DOHH2 (cell line): ENCODE data around the gene CHRNA5.

Experiments
- H3F3A ChIP-seq: fragments of 200-600 bp; sonication (generic), shearing (Covaris generic); 2 replicates; pipeline ENCODE4 v1.6.0; 2016; ENCODE audit warnings: antibody characterized with exemption, mild to moderate bottlenecking; ENCODE audit not compliant: control insufficient read depth, insufficient read depth
- H3K27ac ChIP-seq: fragments of 200-600 bp; sonication (generic); 2 replicates; pipeline ENCODE4 v1.5.1; 2014; ENCODE audit warnings: low read depth, mild to moderate bottlenecking, low read length, moderate library complexity
- H3K27me3 ChIP-seq: fragments of 200-600 bp; sonication (generic); 2 replicates; pipeline ENCODE4 v1.6.1; 2014; ENCODE audit warnings: mild to moderate bottlenecking, low read length, mixed read lengths; ENCODE audit not compliant: control insufficient read depth
- H3K36me3 ChIP-seq: fragments of 200-600 bp; sonication (generic); 2 replicates; pipeline ENCODE4 v1.6.1; 2014; ENCODE audit warnings: mild to moderate bottlenecking, low read length, moderate library complexity, mixed read lengths; ENCODE audit not compliant: control insufficient read depth
- H3K4me1 ChIP-seq: fragments of 200-600 bp; sonication (generic); 2 replicates; pipeline ENCODE4 v1.6.1; 2014; ENCODE audit warnings: mild to moderate bottlenecking, low read length, mixed read lengths; ENCODE audit not compliant: control insufficient read depth
- H3K4me2 ChIP-seq: fragments of 200-600 bp; sonication (generic); 2 replicates; pipeline ENCODE4 v1.6.0; 2014; ENCODE audit warnings: mild to moderate bottlenecking, low read length, moderate library complexity
- H3K4me3 ChIP-seq: fragments of 200-600 bp; sonication (generic); 2 replicates; pipeline ENCODE4 v1.5.1; 2014; ENCODE audit warnings: mild to moderate bottlenecking, low read length, mixed read lengths
- H3K79me2 ChIP-seq: fragments of 200-600 bp; sonication (generic); 2 replicates; pipeline ENCODE4 v1.6.1; 2014; ENCODE audit warnings: mild to moderate bottlenecking, low read length, mixed read lengths; ENCODE audit not compliant: control insufficient read depth
- H3K9me2 ChIP-seq: fragments of 200-600 bp; sonication (generic); replicated peaks from 2 replicates; pipeline ENCODE4 v1.6.1; 2014; ENCODE audit warnings: mild to moderate bottlenecking, low read length, mixed read lengths; ENCODE audit not compliant: control insufficient read depth
- H3K9me3 ChIP-seq: fragments of 200-600 bp; sonication (generic); 2 replicates; pipeline ENCODE4 v1.6.1; 2014; ENCODE audit warnings: antibody characterized with exemption, low read length, mixed read lengths; ENCODE audit not compliant: control insufficient read depth, insufficient read depth
- H4K20me1 ChIP-seq: fragments of 200-600 bp; sonication (generic); 2 replicates; pipeline ENCODE4 v1.6.0; 2014; ENCODE audit warnings: low read depth, mild to moderate bottlenecking, antibody characterized with exemption, low read length, moderate library complexity; ENCODE audit not compliant: control insufficient read depth, insufficient read depth
- EZH2phosphoT487 ChIP-seq: fragments of 200-600 bp; sonication (generic); IDR thresholded peaks from 2 replicates; pipeline ENCODE4 v1.6.1; 2017; ENCODE audit warnings: borderline replicate concordance, mild to moderate bottlenecking, antibody characterized with exemption, low read length, moderate library complexity, mixed read lengths
- TF ChIP-seq, protein P1 (sequence below): fragments of 200-600 bp; sonication (generic); IDR thresholded peaks from one replicate; pipeline ENCODE4 v1.5.1; 2014; ENCODE audit warnings: antibody characterized with exemption, mild to moderate bottlenecking, low read depth, low read length; ENCODE audit not compliant: poor library complexity, severe bottlenecking

The CHRNA5 gene

GRCh38 chr15:78629031-78629715, 63.9 kb downstream of the CHRNA5 start:
- Histone ChIP-seq H3K4me3 (no peak overlapping the region), H3K79me2 (no peaks in the 10 kb centered on the region), H3K36me3 (no peaks in the 10 kb centered on the region), H3K27me3 (peaks cover 2% of the 10 kb centered on the region; the same call in 1 of the 2 replicates), H3K4me2 (no peak overlapping the region), H3K4me1 (no peaks in the 10 kb centered on the region), H3K9me2 (no peaks in the 10 kb centered on the region), H3F3A (no peaks in the 10 kb centered on the region), H4K20me1 (no peaks in the 10 kb centered on the region), H3K27ac (no peak overlapping the region), H3K9me3 (peaks cover 11% of the 10 kb centered on the region)
- TF ChIP-seq, protein P1, sequence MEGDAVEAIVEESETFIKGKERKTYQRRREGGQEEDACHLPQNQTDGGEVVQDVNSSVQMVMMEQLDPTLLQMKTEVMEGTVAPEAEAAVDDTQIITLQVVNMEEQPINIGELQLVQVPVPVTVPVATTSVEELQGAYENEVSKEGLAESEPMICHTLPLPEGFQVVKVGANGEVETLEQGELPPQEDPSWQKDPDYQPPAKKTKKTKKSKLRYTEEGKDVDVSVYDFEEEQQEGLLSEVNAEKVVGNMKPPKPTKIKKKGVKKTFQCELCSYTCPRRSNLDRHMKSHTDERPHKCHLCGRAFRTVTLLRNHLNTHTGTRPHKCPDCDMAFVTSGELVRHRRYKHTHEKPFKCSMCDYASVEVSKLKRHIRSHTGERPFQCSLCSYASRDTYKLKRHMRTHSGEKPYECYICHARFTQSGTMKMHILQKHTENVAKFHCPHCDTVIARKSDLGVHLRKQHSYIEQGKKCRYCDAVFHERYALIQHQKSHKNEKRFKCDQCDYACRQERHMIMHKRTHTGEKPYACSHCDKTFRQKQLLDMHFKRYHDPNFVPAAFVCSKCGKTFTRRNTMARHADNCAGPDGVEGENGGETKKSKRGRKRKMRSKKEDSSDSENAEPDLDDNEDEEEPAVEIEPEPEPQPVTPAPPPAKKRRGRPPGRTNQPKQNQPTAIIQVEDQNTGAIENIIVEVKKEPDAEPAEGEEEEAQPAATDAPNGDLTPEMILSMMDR, result no peak
- TF ChIP-seq EZH2phosphoT487, result no peak

DNA sequence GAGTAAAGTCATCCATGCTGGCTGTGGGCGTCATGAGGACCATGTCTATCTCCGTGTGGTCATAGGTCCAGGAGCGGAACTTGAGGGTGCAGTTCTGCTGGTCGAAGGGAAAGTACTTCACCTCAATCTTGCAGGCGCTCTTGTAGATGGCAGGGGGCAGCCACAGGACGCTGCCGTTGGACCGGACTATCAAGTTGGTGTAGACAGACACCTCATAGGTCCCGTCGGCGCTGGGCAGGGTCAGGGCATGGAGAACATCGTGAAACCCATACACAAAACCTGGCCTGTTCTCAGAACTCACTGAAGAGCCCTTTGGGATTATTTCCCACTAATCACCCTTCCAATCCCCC, 64.4 kb downstream of the CHRNA5 start:
- H4K20me1 ChIP-seq, result no peaks in the 10 kb centered on the region
- no peak overlapping the region for H3K4me3 ChIP-seq
- H3K9me2 ChIP-seq, result no peaks in the 10 kb centered on the region
- no peaks in the 10 kb centered on the region for H3F3A ChIP-seq
- TF ChIP-seq EZH2phosphoT487, result no peak
- TF ChIP-seq, protein P1, result no peak
- H3K27me3 ChIP-seq, result peaks cover 2% of the 10 kb centered on the region; the same call in 1 of the 2 replicates
- no peak overlapping the region for H3K4me2 ChIP-seq
- no peaks in the 10 kb centered on the region for H3K4me1 ChIP-seq
- H3K27ac ChIP-seq, result no peak overlapping the region
- no peaks in the 10 kb centered on the region for H3K79me2 ChIP-seq
- H3K36me3 ChIP-seq, result no peaks in the 10 kb centered on the region
- peaks cover 11% of the 10 kb centered on the region for H3K9me3 ChIP-seq

DNA sequence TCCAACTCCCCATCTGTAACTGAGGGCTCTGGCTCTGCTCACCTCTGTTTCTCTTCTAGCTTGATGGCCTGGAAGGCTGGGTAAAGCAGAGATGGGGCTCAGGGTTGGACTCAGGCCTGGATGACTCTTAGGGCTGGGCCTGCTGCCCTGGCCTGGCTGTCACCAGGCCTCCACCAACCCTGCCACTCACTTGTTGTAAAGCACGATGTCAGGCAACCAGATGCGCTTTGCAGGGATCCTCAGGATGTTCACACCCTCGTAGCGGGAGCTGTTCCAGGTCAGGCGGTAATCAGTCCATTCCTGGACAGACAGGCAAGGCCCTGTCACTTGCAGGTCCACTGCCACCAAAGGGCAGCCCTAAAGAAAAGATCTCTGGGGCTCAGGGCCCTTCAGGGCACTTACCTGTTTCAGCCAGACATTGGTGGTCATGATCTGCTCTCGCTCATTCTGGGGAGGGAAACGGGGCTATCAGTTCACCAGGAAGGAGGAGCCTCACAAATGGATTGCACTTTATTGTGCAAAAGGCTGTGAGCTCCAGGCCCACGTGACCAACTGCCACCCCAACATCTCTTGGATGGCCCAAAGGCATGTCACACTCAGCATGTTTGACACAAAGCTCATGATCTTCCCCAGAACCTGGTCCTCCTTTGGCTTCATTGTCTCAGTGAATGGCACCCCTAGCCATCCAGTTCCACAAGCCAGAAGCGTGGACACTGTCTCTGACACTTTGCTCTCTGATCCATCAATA, 65.7 kb downstream of the CHRNA5 start:
- no peak overlapping the region for H3K4me3 ChIP-seq
- no peaks in the 10 kb centered on the region for H3K4me1 ChIP-seq
- TF ChIP-seq, protein P1, result no peak
- no peak for TF ChIP-seq EZH2phosphoT487
- H3K9me2 ChIP-seq, result no peaks in the 10 kb centered on the region
- H3F3A ChIP-seq, result no peaks in the 10 kb centered on the region
- H3K4me2 ChIP-seq, result no peak overlapping the region
- no peaks in the 10 kb centered on the region for H4K20me1 ChIP-seq
- no peaks in the 10 kb centered on the region for H3K27me3 ChIP-seq
- no peaks in the 10 kb centered on the region for H3K36me3 ChIP-seq
- peaks cover 11% of the 10 kb centered on the region for H3K9me3 ChIP-seq
- H3K79me2 ChIP-seq, result no peaks in the 10 kb centered on the region
- H3K27ac ChIP-seq, result no peak overlapping the region
